HG02678 (cell line): ENCODE measurements around the gene MTCH1.

Experiments
- ATAC-seq: cut with Tn5 transposase; IDR thresholded peaks from one replicate; pipeline ENCODE4 v1.9.1; 2021; ENCODE audit warnings: mild to moderate bottlenecking, moderate library complexity; ENCODE audit not compliant: unreplicated experiment

MTCH1 gene, protein sequence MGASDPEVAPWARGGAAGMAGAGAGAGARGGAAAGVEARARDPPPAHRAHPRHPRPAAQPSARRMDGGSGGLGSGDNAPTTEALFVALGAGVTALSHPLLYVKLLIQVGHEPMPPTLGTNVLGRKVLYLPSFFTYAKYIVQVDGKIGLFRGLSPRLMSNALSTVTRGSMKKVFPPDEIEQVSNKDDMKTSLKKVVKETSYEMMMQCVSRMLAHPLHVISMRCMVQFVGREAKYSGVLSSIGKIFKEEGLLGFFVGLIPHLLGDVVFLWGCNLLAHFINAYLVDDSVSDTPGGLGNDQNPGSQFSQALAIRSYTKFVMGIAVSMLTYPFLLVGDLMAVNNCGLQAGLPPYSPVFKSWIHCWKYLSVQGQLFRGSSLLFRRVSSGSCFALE

DNA sequence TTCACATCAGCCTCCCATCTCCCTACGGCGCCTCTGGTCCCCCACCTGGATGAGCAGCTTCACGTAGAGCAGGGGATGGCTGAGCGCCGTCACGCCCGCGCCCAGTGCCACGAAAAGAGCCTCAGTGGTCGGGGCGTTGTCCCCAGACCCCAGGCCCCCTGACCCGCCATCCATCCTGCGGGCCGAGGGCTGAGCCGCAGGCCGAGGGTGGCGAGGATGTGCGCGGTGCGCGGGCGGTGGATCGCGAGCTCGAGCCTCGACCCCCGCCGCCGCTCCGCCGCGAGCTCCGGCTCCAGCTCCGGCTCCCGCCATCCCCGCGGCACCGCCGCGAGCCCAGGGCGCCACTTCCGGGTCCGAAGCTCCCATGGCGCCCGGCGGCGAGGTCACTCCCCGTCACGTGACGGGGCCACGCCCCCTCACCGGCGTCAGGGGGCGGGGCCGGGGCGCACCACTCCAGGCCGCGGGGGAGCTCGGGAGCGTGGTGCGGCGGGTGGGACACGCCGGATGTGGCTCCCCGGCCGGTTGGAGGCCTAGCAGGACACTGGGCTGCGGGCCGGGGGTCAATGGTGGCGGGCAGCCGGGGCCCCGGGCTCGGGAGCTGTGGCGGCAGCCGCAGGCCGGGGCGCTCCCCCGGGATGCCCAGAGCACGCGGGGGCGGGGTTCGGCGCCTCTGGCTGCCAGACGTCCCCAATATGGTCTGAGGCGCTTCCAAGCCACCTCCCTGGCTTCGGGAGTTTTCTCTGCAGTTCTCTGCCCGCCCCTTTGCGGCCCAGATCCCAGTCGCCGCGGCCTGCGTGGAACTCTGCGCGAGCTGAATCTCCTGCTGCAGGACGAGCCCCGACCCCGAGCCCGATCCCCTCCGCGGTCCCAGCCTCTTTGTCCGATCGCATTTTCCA, at the start of gene MTCH1:
MTCH1 (minus strand) TSS at position 389 of the 896 bp plus-strand sequence; CDS start at position 366, 23 bp downstream.
- ATAC-seq: peak; percentile 84

GRCh38 chr6:37033819-37034795, 48.1 kb upstream of the MTCH1 start:
- ATAC-seq: no peak

DNA sequence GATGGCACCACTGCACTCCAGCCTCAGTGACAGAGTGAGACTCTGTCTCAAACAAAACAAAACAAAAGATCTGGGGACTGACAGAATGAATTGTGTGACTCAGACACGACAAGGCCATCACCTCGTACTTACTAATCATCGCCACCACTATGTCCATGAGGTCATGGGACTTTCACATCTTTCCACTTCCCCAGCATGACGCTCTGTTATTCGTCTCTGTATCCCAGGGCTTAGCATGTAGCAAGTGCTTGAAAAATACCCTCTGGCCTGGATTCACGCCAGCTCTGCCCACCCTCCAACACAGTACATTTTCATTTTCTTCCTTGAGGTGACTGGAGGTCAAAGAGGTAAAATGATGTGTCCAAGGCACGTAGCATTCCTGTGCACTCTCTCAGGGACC, 47.3 kb upstream of the MTCH1 start:
- ATAC-seq: no peak

DNA sequence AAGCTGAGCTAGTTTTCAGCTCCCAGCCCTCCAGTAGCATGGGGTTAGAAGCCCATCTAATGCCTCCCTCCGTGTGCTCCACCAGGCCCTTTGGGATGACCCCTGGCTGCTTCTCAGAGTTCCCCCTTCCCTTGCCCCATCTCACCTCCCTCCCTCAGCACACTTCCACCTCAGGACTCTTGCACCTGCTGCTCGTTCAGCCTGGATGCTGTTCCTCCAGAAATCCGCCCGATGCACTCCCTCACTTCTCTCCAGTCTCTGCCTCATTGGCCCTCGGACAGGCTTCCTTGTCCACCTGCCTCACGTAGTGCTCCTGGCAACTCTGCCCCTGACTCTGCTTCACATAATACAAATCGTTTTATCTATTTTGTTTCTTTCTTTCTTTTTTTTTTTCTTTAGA, 46.2 kb upstream of the MTCH1 start:
- ATAC-seq: no peak

GRCh38 chr6:37030599-37030998, 44.6 kb upstream of the MTCH1 start:
- ATAC-seq: no peak

GRCh38 chr6:37029249-37029971, 43.4 kb upstream of the MTCH1 start:
- peak; percentile 41 for ATAC-seq

GRCh38 chr6:37027811-37028469, 41.9 kb upstream of the MTCH1 start:
- ATAC-seq: no peak

- no peak for ATAC-seq
These were observed 41.2 kb upstream of the MTCH1 start for GRCh38 chr6:37027036-37027720.

DNA sequence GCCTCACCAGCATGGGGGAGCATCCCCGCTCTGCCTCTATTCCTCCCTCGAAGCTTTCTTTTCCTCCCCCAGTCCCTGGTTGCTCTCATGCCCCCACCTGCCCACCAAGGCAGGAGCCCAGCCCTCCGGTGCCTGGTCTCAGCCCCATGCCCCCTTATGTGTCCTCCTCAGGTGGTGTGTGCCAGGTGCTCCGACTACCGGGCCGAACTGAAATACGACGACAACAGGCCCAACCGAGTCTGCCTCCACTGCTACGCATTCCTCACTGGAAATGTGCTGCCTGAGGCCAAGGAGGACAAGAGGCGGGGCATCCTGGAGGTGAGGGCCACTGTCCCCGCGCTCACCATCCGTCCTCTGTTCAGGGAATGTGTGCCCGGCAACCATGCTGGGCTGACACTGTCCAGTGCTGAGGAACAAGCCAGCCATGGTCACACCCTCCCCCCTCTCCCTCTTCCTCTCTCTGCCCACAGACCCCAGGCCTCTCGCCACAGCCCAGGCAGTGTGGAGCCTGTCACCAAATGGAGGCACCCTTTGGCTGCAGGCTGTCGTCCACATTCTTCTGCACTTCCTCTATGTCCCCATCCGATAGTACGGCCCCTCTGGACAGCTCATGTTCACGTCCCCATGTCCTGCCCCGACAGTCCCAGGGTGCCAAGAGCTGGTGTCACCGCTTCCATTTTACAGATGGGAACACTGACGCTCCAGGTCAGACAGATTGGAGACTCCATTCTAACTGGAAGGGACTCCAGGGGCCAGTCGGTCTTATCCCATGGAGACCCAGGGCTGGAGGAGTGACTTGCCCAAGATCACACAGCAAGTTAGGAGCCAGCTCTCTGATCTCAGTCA, 39.8 kb upstream of the MTCH1 start:
- ATAC-seq: no peak

GRCh38 chr6:37024656-37025337, 38.8 kb upstream of the MTCH1 start:
- no peak for ATAC-seq

- ATAC-seq: no peak
These were observed 36.3 kb upstream of the MTCH1 start for GRCh38 chr6:37022135-37022863.

- no peak for ATAC-seq
These were observed 35.5 kb upstream of the MTCH1 start for GRCh38 chr6:37021356-37022129.

DNA sequence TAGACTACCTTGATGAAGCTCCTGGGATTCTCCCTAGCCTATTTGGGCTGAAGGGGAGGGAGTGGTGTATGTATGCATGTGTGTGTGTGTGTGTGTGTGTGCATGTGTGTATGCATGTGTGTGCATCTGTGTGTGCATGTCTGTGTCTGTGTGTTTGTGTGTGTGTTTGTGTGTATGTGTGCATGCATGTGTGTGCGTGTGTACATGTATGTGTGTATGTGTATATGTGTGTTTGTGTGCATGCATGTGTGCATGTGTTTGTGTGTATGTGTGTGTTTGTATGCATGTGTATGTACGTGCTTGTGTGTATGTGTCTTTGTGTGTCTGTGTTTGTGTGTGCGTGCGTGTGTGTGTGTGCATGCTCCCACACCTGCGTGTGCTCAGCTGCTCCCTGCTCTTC, 34.8 kb upstream of the MTCH1 start:
- no peak for ATAC-seq

DNA sequence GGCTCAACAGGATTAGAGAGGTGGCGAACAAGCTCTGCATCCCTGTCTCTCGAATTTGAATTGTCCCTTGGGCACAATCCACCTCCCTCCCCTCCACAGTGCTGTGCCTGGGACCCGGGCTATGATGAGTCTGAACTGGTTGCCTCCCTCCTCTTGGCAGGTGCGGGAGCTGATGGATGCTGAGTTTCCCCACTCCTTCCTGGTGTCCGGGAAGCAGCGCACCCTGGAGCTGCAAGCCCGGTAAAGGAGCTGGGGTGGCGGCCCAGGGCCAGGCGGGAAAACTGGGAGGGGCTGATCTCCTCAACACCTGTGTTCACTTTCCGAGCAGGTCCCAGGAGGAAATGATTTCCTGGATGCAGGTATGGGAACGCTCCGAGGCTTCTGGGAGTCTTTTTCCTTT, 34.4 kb upstream of the MTCH1 start:
- no peak for ATAC-seq

- no peak for ATAC-seq
These were observed 33.1 kb upstream of the MTCH1 start for GRCh38 chr6:37019065-37019450.
